ENCODE results near the gene NPY5R.

The NPY5R gene

DNA sequence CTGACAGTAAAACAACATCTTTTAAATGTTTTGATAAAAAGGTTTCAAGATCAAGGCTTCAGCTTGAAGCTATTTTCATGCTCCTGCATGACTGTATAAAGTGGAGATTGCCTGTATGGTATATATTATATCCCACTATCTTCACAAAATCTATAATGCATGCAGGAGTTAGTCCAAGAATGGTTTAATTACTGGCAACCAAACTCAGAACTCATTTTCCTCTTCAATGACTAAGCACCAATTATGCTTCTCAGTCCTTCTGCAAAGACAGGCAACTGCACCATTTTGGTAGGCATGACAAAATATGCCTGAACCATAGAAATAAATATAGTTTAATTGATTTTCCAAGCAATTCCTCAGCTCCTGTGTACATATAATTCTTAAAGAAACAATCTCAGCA, 54.5 kb downstream of the NPY5R start:
- Histone ChIP-seq H4K20me1 (ENCODE audit: insufficient read depth, low read length, poor library complexity, severe bottlenecking) (no peaks in the 10 kb centered on the region), H3K9me2 (replicated peaks; ENCODE audit: low read depth, low read length) (no peaks in the 10 kb centered on the region), H3K4me2 (ENCODE audit: low read depth, low read length, poor library complexity, severe bottlenecking) (no peak overlapping the region), H3K4me3 (ENCODE audit: low read length, poor library complexity, severe bottlenecking) (no peak overlapping the region), H3K79me2 (ENCODE audit: insufficient read depth, low read length) (no peaks in the 10 kb centered on the region), H3K4me1 (ENCODE audit: insufficient read depth, low read length, poor library complexity, severe bottlenecking) (peaks cover 6% of the 10 kb centered on the region), H3K36me3 (ENCODE audit: insufficient read depth, low read length) (no peaks in the 10 kb centered on the region), H3K9me3 (ENCODE audit: insufficient read depth, low read depth, low read length) (no peaks in the 10 kb centered on the region), H3F3A (ENCODE audit: low read depth) (no peaks in the 10 kb centered on the region), H3K9ac (ENCODE audit: low read depth, low read length, poor library complexity, severe bottlenecking) (no peak overlapping the region), H2AFZ (ENCODE audit: low read length) (no peak overlapping the region), H3K27me3 (ENCODE audit: insufficient read depth, low read length, poor library complexity, severe bottlenecking) (no peaks in the 10 kb centered on the region)
- TF ChIP-seq EZH2phosphoT487 (IDR thresholded peaks at IDR 0.05; ENCODE audit: borderline replicate concordance) (no peak), CTCF (conservative IDR thresholded peaks at IDR 0.05; ENCODE audit: low read length) (no peak)

GRCh38 chr4:163400911-163401310, 57.2 kb downstream of the NPY5R start:
- no peaks in the 10 kb centered on the region for H3K9me3 ChIP-seq (ENCODE audit: insufficient read depth, low read depth, low read length)
- TF ChIP-seq CTCF (conservative IDR thresholded peaks at IDR 0.05; ENCODE audit: low read length) = no peak
- TF ChIP-seq EZH2phosphoT487 (IDR thresholded peaks at IDR 0.05; ENCODE audit: borderline replicate concordance) = no peak
- H3K36me3 ChIP-seq (ENCODE audit: insufficient read depth, low read length) = no peaks in the 10 kb centered on the region
- H2AFZ ChIP-seq (ENCODE audit: low read length) = no peak overlapping the region
- H3K79me2 ChIP-seq (ENCODE audit: insufficient read depth, low read length) = no peaks in the 10 kb centered on the region
- H3F3A ChIP-seq (ENCODE audit: low read depth) = no peaks in the 10 kb centered on the region
- no peak overlapping the region for H3K4me2 ChIP-seq (ENCODE audit: low read depth, low read length, poor library complexity, severe bottlenecking)
- H3K4me3 ChIP-seq (ENCODE audit: low read length, poor library complexity, severe bottlenecking) = no peak overlapping the region
- H4K20me1 ChIP-seq (ENCODE audit: insufficient read depth, low read length, poor library complexity, severe bottlenecking) = no peaks in the 10 kb centered on the region
- no peaks in the 10 kb centered on the region for H3K27me3 ChIP-seq (ENCODE audit: insufficient read depth, low read length, poor library complexity, severe bottlenecking)
- no peak overlapping the region for H3K9ac ChIP-seq (ENCODE audit: low read depth, low read length, poor library complexity, severe bottlenecking)
- no peaks in the 10 kb centered on the region for H3K9me2 ChIP-seq (replicated peaks; ENCODE audit: low read depth, low read length)
- peaks cover under 1% of the 10 kb centered on the region for H3K4me1 ChIP-seq (ENCODE audit: insufficient read depth, low read length, poor library complexity, severe bottlenecking)
